K562 (cell line): ENCODE results near the gene TREH.

Source experiments
- CHD1 ChIP-seq: fragments of 200-600 bp; sonication (generic); IDR thresholded peaks from one replicate; pipeline ENCODE4 v1.6.1; 2012; ENCODE audit warnings: mild to moderate bottlenecking, moderate library complexity, low read length, inconsistent platforms
- CTCF ChIP-seq, 3 experiments: IDR thresholded peaks in 2 of 3; conservative IDR thresholded peaks in 1 of 3; 2 replicates each; pipeline ENCODE4 v1.5.1; 2011 to 2012; ENCODE audit warnings: low read length in 3 of 3, mild to moderate bottlenecking in 3 of 3, control low read depth in 2 of 3, improper control_type of control experiment in 1 of 3, inconsistent platforms in 1 of 3, low read depth in 1 of 3, mixed read lengths in 1 of 3, moderate library complexity in 1 of 3; ENCODE audit not compliant: insufficient read depth in 2 of 3
- DNMT1 ChIP-seq: fragments of 450-650 bp; IDR thresholded peaks from 2 replicates; pipeline ENCODE4 v1.6.1; 2016; ENCODE audit warnings: antibody characterized with exemption, mild to moderate bottlenecking
- EGR1 ChIP-seq: fragments of 450-650 bp; conservative IDR thresholded peaks from 2 replicates; pipeline ENCODE4 v1.6.1; 2017; ENCODE audit warnings: mild to moderate bottlenecking
- MAZ ChIP-seq, 2 experiments: fragments of 450-650 bp in 1 of 2; sonication (generic) in 1 of 2; formaldehyde crosslinking; IDR thresholded peaks in 1 of 2; conservative IDR thresholded peaks in 1 of 2; 2 replicates each; pipeline versions ENCODE4 v1.4.0 to v1.5.0; 2020; ENCODE audit warnings: mild to moderate bottlenecking in 1 of 2, missing genetic modification reagents in 1 of 2
- NFRKB ChIP-seq: fragments of 450-650 bp; IDR thresholded peaks from 2 replicates; pipeline ENCODE4 v1.6.1; 2016; ENCODE audit warnings: low read depth
- PKNOX1 ChIP-seq: fragments of 450-650 bp; IDR thresholded peaks from 2 replicates; pipeline ENCODE4 v1.6.1; 2016
- POLR2A ChIP-seq: fragments of 450-650 bp; conservative IDR thresholded peaks from 2 replicates; pipeline ENCODE4 v1.6.1; 2016
- REST ChIP-seq, 2 experiments: fragments of 450-650 bp; formaldehyde crosslinking in 1 of 2; IDR thresholded peaks; 2 replicates each; pipeline versions ENCODE4 v1.4.0 to v1.6.1; 2014 to 2020; ENCODE audit warnings: mild to moderate bottlenecking in 2 of 2, borderline replicate concordance in 1 of 2, low read depth in 1 of 2
- SAFB ChIP-seq: fragments of 200-400 bp; formaldehyde crosslinking; IDR thresholded peaks from 2 replicates; pipeline ENCODE4 v1.6.1; 2017; ENCODE audit warnings: low read depth, low read length, borderline replicate concordance
- SIN3B ChIP-seq: fragments of 450-650 bp; IDR thresholded peaks from 2 replicates; pipeline ENCODE4 v1.6.1; 2017; ENCODE audit warnings: low read depth, mild to moderate bottlenecking, moderate library complexity
- STAT5B ChIP-seq: fragments of 250-450 bp; sonication (Bioruptor Pico); IDR thresholded peaks from 2 replicates; pipeline ENCODE4 v1.8.0; 2021; ENCODE audit warnings: mild to moderate bottlenecking, inconsistent platforms
- ZBTB33 ChIP-seq: sonication (generic); formaldehyde crosslinking; IDR thresholded peaks from 2 replicates; pipeline ENCODE4 v1.8.1; 2023; ENCODE audit warnings: mild to moderate bottlenecking, missing genetic modification reagents
- ZZZ3 ChIP-seq: fragments of 450-650 bp; IDR thresholded peaks from 2 replicates; pipeline ENCODE4 v1.6.1; 2016; ENCODE audit warnings: antibody characterized with exemption, mild to moderate bottlenecking, moderate library complexity

GRCh38 chr11:118659314-118659952, 20.0 kb downstream of the TREH start:
- TF ChIP-seq REST (IDR thresholded peaks at IDR 0.05; ENCODE audit: borderline replicate concordance) = peak; percentile 85; the same call in 1 of the 2 replicates
- no peak for TF ChIP-seq REST (CRISPR knock-in tag; IDR thresholded peaks at IDR 0.05; ENCODE audit: low read depth)
- TF ChIP-seq CHD1 = no peak
- no peak for TF ChIP-seq NFRKB
- TF ChIP-seq STAT5B = no peak
- TF ChIP-seq SAFB = no peak
- no peak for TF ChIP-seq POLR2A
- TF ChIP-seq CTCF (IDR thresholded peaks at IDR 0.05 in 2 of 3, conservative IDR thresholded peaks at IDR 0.05 in 1 of 3; ENCODE audit: insufficient read depth in 2 of 3, low read depth in 1 of 3, low read length in 3 of 3) = peak; percentile 99
- TF ChIP-seq PKNOX1 = no peak
- TF ChIP-seq DNMT1 = no peak
- TF ChIP-seq EGR1 = no peak
- TF ChIP-seq ZBTB33 = peak; percentile 55
- peak; percentile 30 to 91; a peak in 3 of 4 replicates for TF ChIP-seq MAZ (CRISPR knock-in tag; conservative IDR thresholded peaks at IDR 0.05 in 1 of 2, IDR thresholded peaks at IDR 0.05 in 1 of 2)
- TF ChIP-seq ZZZ3 = no peak
- no peak for TF ChIP-seq SIN3B
